NT2/D1 (cell line): ENCODE data around the gene KCTD16.

Experiments used
- SUZ12 ChIP-seq: IDR thresholded peaks from 2 replicates; pipeline ENCODE4 v1.6.1; 2011; ENCODE audit not compliant: insufficient read length, insufficient read depth; ENCODE audit errors: extremely low read depth
- YY1 ChIP-seq: IDR thresholded peaks from 2 replicates; pipeline ENCODE4 v1.6.1; 2011; ENCODE audit not compliant: insufficient read length, insufficient read depth
- ZNF274 ChIP-seq: IDR thresholded peaks from 2 replicates; pipeline ENCODE4 v1.6.1; 2011; ENCODE audit warnings: mild to moderate bottlenecking, low read depth, low read length

GRCh38 chr5:144202726-144203125 is 32.1 kb downstream of the KCTD16 start:
- no peak for TF ChIP-seq SUZ12
- no peak for TF ChIP-seq ZNF274
- no peak for TF ChIP-seq YY1
